Osteoblast (primary cell): Measurements from ENCODE around the gene NBEAL1. TPM values are rescaled to one million over a fixed set of nuclear protein-coding genes. Genes with fewer than 3 reads are reported as not detected.

ENCODE experiments used
- DNase-seq: peaks from one replicate; pipeline ENCODE4 v3.0.0; 2011; ENCODE audit warnings: low spot score, mixed read lengths; ENCODE audit not compliant: insufficient read length; ENCODE audit errors: missing footprints
- H2AFZ ChIP-seq: 2 replicates; pipeline ENCODE4 v1.6.0; 2011; ENCODE audit warnings: mild to moderate bottlenecking, low read length
- H3K27ac ChIP-seq: 2 replicates; pipeline ENCODE4 v1.5.1; 2011; ENCODE audit warnings: mild to moderate bottlenecking, low read depth, low read length, moderate library complexity
- H3K27me3 ChIP-seq: 2 replicates; pipeline ENCODE4 v1.6.0; 2012; ENCODE audit warnings: mild to moderate bottlenecking, control low read depth, inconsistent platforms, low read length, moderate library complexity; ENCODE audit not compliant: insufficient read depth
- H3K36me3 ChIP-seq: 2 replicates; pipeline ENCODE4 v1.5.1; 2011; ENCODE audit warnings: mild to moderate bottlenecking, low read length, control low read depth, moderate library complexity; ENCODE audit not compliant: insufficient read depth
- H3K4me1 ChIP-seq: 2 replicates; pipeline ENCODE4 v1.5.1; 2011; ENCODE audit warnings: mild to moderate bottlenecking, low read length, control low read depth, moderate library complexity; ENCODE audit not compliant: insufficient read depth
- H3K4me2 ChIP-seq: 2 replicates; pipeline ENCODE4 v1.6.0; 2011; ENCODE audit warnings: mild to moderate bottlenecking, low read length; ENCODE audit not compliant: insufficient read depth
- H3K4me3 ChIP-seq: fragments of 200-600 bp; sonication (generic); 3 replicates; pipeline ENCODE4 v1.5.1; 2012; ENCODE audit warnings: mild to moderate bottlenecking, low read length, inconsistent platforms; ENCODE audit not compliant: insufficient read depth
- H3K79me2 ChIP-seq: 2 replicates; pipeline ENCODE4 v1.6.0; 2012; ENCODE audit warnings: mild to moderate bottlenecking, low read length, control low read depth, inconsistent platforms; ENCODE audit not compliant: insufficient read depth
- H3K9me3 ChIP-seq: 2 replicates; pipeline ENCODE4 v1.5.1; 2011; ENCODE audit warnings: low read depth, low read length, control low read depth
- H4K20me1 ChIP-seq: 2 replicates; pipeline ENCODE4 v1.6.0; 2012; ENCODE audit warnings: mild to moderate bottlenecking, low read length, control low read depth; ENCODE audit not compliant: insufficient read depth
- CTCF ChIP-seq: IDR thresholded peaks from 2 replicates; pipeline ENCODE4 v1.5.1; 2011; ENCODE audit warnings: mild to moderate bottlenecking, low read depth, low read length, moderate library complexity; ENCODE audit errors: extremely low read depth
- total RNA-seq: library from RNA; depleted of rRNA; stranded (reverse); fragments of >200 nt; gene quantifications from 2 replicates; pipeline ENCODE4 v1.2.3, GENCODE V29; 2012

The NBEAL1 gene
- total RNA-seq, 1 donor = 51.8 TPM

- no peak for DNase-seq
- no peak overlapping the region for H2AFZ ChIP-seq
Observed at GRCh38 chr2:203042178-203042577, 27.5 kb downstream of the NBEAL1 start.

GRCh38 chr2:203043226-203043625 lies 28.6 kb downstream of the NBEAL1 start:
- Histone ChIP-seq H3K4me2 (no peak overlapping the region), H2AFZ (no peak overlapping the region), H3K4me1 (no peaks in the 10 kb centered on the region), H3K36me3 (peaks cover 25% of the 10 kb centered on the region), H3K9me3 (no peaks in the 10 kb centered on the region), H3K27ac (no peak overlapping the region), H3K4me3 (no peak overlapping the region), H4K20me1 (no peaks in the 10 kb centered on the region), H3K27me3 (no peaks in the 10 kb centered on the region), H3K79me2 (peaks cover 30% of the 10 kb centered on the region)
- TF ChIP-seq CTCF = no peak
- no peak for DNase-seq

More at GRCh38 chr2:203042178-203042577, 27.5 kb downstream of the NBEAL1 start:
- no peak for TF ChIP-seq CTCF
- Histone ChIP-seq H3K79me2 (peaks cover 36% of the 10 kb centered on the region), H3K9me3 (no peaks in the 10 kb centered on the region), H3K4me1 (no peaks in the 10 kb centered on the region), H3K27me3 (no peaks in the 10 kb centered on the region), H3K4me3 (no peak overlapping the region), H3K36me3 (peaks cover 20% of the 10 kb centered on the region), H3K4me2 (no peak overlapping the region), H3K27ac (no peak overlapping the region), H4K20me1 (no peaks in the 10 kb centered on the region)

GRCh38 chr2:203045867-203046266 lies 31.2 kb downstream of the NBEAL1 start:
- H3K27me3 ChIP-seq = no peaks in the 10 kb centered on the region
- H3K36me3 ChIP-seq = peaks cover 25% of the 10 kb centered on the region
- no peak overlapping the region for H3K27ac ChIP-seq
- no peaks in the 10 kb centered on the region for H3K4me1 ChIP-seq
- TF ChIP-seq CTCF = no peak
- peaks cover 13% of the 10 kb centered on the region for H3K79me2 ChIP-seq
- H4K20me1 ChIP-seq = no peaks in the 10 kb centered on the region
- no peaks in the 10 kb centered on the region for H3K9me3 ChIP-seq
- H3K4me3 ChIP-seq = no peak overlapping the region
- no peak for DNase-seq
- H3K4me2 ChIP-seq = no peak overlapping the region
- H2AFZ ChIP-seq = no peak overlapping the region

GRCh38 chr2:203052539-203052938 lies 37.9 kb downstream of the NBEAL1 start:
- peaks cover 5% of the 10 kb centered on the region for H3K79me2 ChIP-seq
- H3K4me3 ChIP-seq = no peak overlapping the region
- no peak overlapping the region for H3K4me2 ChIP-seq
- H4K20me1 ChIP-seq = no peaks in the 10 kb centered on the region
- H3K27ac ChIP-seq = no peak overlapping the region
- no peaks in the 10 kb centered on the region for H3K9me3 ChIP-seq
- H2AFZ ChIP-seq = no peak overlapping the region
- TF ChIP-seq CTCF = no peak
- H3K27me3 ChIP-seq = no peaks in the 10 kb centered on the region
- peaks cover 44% of the 10 kb centered on the region for H3K36me3 ChIP-seq
- DNase-seq = no peak
- no peaks in the 10 kb centered on the region for H3K4me1 ChIP-seq
